HG03354 (cell line): ENCODE measurements around the gene PSMD3.

Source experiments
- ATAC-seq: cut with Tn5 transposase; IDR thresholded peaks from one replicate; pipeline ENCODE4 v1.9.1; 2021; ENCODE audit warnings: mild to moderate bottlenecking; ENCODE audit not compliant: unreplicated experiment, poor library complexity, severe bottlenecking

Gene PSMD3

DNA sequence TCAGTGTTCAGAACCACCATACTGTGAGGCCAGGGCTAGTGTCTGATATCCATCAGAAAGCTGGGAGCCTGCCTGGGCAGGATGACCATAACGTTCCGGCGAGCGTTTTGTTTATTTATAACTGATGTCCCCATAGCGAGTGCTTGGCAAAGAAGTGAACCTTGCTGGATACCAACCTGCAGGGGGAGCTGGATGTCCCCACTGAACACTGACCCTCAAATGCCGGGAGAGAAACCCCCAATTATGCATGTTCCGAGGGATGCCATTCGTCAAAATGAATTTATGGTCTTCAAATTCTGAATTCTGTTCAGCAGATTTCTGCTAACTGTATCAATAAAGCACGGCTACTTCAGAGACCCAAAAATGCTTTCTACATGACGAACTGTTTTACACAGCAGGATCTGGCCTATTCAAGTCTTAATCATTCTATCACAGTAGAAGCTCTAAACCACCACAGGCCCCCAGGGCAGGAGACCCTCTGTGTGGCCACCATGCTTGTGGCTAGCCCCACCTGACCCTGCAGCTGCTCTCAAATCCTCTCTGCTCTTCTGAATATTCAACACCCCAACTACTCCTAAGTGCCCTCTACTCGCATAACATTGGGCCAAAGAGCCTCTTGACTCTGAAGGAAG, 58.4 kb downstream of the PSMD3 start:
- no peak for ATAC-seq

DNA sequence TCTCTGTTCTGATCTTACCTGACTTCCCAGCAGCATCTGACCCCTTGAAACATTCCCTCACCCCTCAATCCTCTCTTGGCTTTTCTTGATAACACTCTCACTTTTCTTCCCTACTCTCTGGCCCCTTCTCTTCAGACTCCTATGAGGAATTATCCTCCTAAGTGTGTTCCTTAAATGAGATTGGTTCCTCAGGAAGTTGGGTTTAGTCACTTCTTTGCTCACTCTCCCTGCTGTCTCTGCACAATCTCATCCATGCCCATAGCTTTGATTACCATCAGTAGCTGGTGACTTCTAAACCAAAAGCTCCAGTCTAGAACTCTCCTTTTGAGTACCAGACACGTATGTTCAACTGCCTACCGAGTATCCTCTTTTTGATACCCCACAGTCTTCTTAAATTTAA, 60.6 kb downstream of the PSMD3 start:
- ATAC-seq, result no peak
